Lung (tissue), 12 donors: ENCODE measurements around the gene STK31. TPM values are rescaled to one million over a fixed set of nuclear protein-coding genes. Genes with fewer than 3 reads are reported as not detected.
"Not testable (repeated sequence)": the region's sequence is repeated elsewhere in the genome, so short reads cannot be mapped to it uniquely, and the experiment has no call there.

ENCODE experiments used
- ATAC-seq: fragments of 200-7000 bp; cut with Tn5 transposase; one replicate; pipeline ENCODE4 v1.9.1; 2020; ENCODE audit warnings: moderate number of reproducible peaks; ENCODE audit not compliant: insufficient read depth, low FRiP score
- DNase-seq, 3 donors: peaks; one replicate each; pipeline ENCODE4 v3.0.0-alpha.2; 2013 to 2017
- H3K27ac ChIP-seq, 2 donors: one replicate each; pipeline ENCODE4 v1.5.1; 2013; ENCODE audit warnings: mild to moderate bottlenecking in 2 of 2, moderate library complexity in 2 of 2, control low read depth in 1 of 2, inconsistent platforms in 1 of 2, low read depth in 1 of 2, low read length in 1 of 2
- H3K27me3 ChIP-seq, 3 donors: one replicate each; pipeline ENCODE4 v1.5.1; 2013; ENCODE audit warnings: low read length in 2 of 3; ENCODE audit not compliant: control insufficient read depth in 3 of 3, insufficient read depth in 3 of 3
- H3K36me3 ChIP-seq, 4 donors: one replicate each; pipeline ENCODE4 v1.5.1; 2013; ENCODE audit warnings: low read length in 4 of 4, mild to moderate bottlenecking in 1 of 4, moderate library complexity in 1 of 4; ENCODE audit not compliant: control insufficient read depth in 4 of 4, insufficient read depth in 4 of 4
- H3K4me1 ChIP-seq, 5 donors: one replicate each; pipeline ENCODE4 v1.5.1; 2013; ENCODE audit warnings: low read length in 5 of 5, mild to moderate bottlenecking in 2 of 5, moderate library complexity in 1 of 5; ENCODE audit not compliant: control insufficient read depth in 5 of 5, insufficient read depth in 5 of 5
- H3K4me3 ChIP-seq: one replicate; pipeline ENCODE4 v1.5.1; 2013; ENCODE audit warnings: mild to moderate bottlenecking, control low read depth, moderate library complexity
- H3K9ac ChIP-seq, 2 donors: one replicate each; pipeline ENCODE4 v1.5.1; 2013; ENCODE audit warnings: low read length in 2 of 2, control low read depth in 1 of 2; ENCODE audit not compliant: insufficient read depth in 1 of 2
- H3K9me3 ChIP-seq, 4 donors: one replicate each; pipeline ENCODE4 v1.5.1; 2013; ENCODE audit warnings: low read length in 3 of 4, mild to moderate bottlenecking in 1 of 4, moderate library complexity in 1 of 4; ENCODE audit not compliant: control insufficient read depth in 4 of 4, insufficient read depth in 3 of 4
- CTCF ChIP-seq: IDR thresholded peaks from 2 replicates; pipeline ENCODE4 v1.5.1; 2012; ENCODE audit warnings: mild to moderate bottlenecking; ENCODE audit errors: control extremely low read depth, extremely low read depth
- WGBS, 2 donors: extraction: QIAGEN DNeasy Blood & Tissue Kit; methylation state at CpG; one replicate each; pipeline ENCODE4 v1.1.7; 2013; 5-methylcytosine and 5-hydroxymethylcytosine counted together
- polyA plus RNA-seq, 2 donors: library from polyadenylated mRNA; stranded (reverse); fragments of 200-250 nt; gene quantifications; one replicate each; pipeline ENCODE4 v1.2.1, GENCODE V29; 2013
- total RNA-seq, 2 donors: library from RNA; depleted of rRNA in 1 of 2; stranded (reverse); fragments of >200 nt in 1 of 2; gene quantifications; one replicate each; pipeline ENCODE4 v1.2.1, GENCODE V29; 2014 to 2021
- donor health status: control.
- donor health status: control.
- donor health status: Bipolar disorder and iron deficiency.
- donor health status: healthy.
- donor health status: DM: yes; HTN: yes; CAD: no.

The STK31 gene
- total and polyA plus RNA-seq, 4 donors: 0.53 to 1.3 (median 0.80) TPM

GRCh38 chr7:23811540-23811939 lies 101.5 kb downstream of the STK31 start:
- H3K27ac ChIP-seq: no peak overlapping the region
- no peak overlapping the region for H3K9ac ChIP-seq
- no peaks in the 10 kb centered on the region for H3K27me3 ChIP-seq
- WGBS, 2 donors: 92 to 100% methylated on average over 1 of the region's 1 CpG
- H3K9me3 ChIP-seq: peaks cover 0 to 11% (median 6%) of the 10 kb centered on the region in 4 donors
- ATAC-seq (no peak), DNase-seq (no peak)
- no peaks in the 10 kb centered on the region for H3K4me1 ChIP-seq
- no peak overlapping the region for H3K4me3 ChIP-seq
- H3K36me3 ChIP-seq: no peaks in the 10 kb centered on the region
- TF ChIP-seq CTCF: no peak

GRCh38 chr7:23828125-23828524 lies 118.1 kb downstream of the STK31 start:
- not testable (repeated sequence) for H3K9ac ChIP-seq, H3K36me3 ChIP-seq, H3K9me3 ChIP-seq, H3K4me3 ChIP-seq, DNase-seq, H3K4me1 ChIP-seq, ATAC-seq, H3K27ac ChIP-seq, H3K27me3 ChIP-seq
- 95% methylated on average over 9 to 10 of the region's 10 CpGs for WGBS, 2 donors

DNA sequence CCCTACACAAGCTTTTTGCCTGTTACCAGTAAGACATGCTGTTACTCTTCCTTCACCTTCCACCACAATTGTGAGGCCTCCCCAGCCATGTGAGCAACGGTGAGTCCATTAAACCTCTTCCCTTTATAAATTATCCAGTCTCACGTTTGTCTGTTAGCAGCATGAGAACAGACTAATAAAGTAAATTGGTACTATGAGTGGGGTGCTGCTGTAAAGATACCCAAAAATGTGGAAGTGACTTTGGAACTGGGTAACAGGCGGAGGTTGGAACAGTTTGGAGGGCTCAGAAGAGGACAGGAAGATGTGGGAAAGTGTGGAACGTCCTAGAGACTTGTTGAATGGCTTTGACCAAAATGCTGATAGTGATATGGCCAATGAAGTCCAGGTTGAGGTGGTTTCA lies 122.7 kb downstream of the STK31 start:
- ATAC-seq, H3K9ac ChIP-seq, H3K27ac ChIP-seq, H3K4me3 ChIP-seq, DNase-seq, H3K36me3 ChIP-seq, H3K27me3 ChIP-seq, H3K4me1 ChIP-seq: not testable (repeated sequence)
- H3K9me3 ChIP-seq: peaks cover 0 to 18% (median 8%) of the 10 kb centered on the region in 4 donors
- WGBS, 2 donors: 72 to 87% methylated on average over 4 of the region's 4 CpGs

GRCh38 chr7:23833405-23833804 lies 123.4 kb downstream of the STK31 start:
- H3K36me3 ChIP-seq: no peaks in the 10 kb centered on the region
- no peak overlapping the region for H3K4me3 ChIP-seq
- DNase-seq: no peak
- TF ChIP-seq CTCF: no peak
- no peaks in the 10 kb centered on the region for H3K27me3 ChIP-seq
- peaks cover 0 to 18% (median 10%) of the 10 kb centered on the region in 4 donors for H3K9me3 ChIP-seq
- H3K9ac ChIP-seq: no peak overlapping the region
- no peak for ATAC-seq
- no peaks in the 10 kb centered on the region for H3K4me1 ChIP-seq
- WGBS, 2 donors: 88 to 92% methylated on average over 3 of the region's 3 CpGs
- no peak overlapping the region for H3K27ac ChIP-seq

- WGBS, 2 donors: 71 to 82% methylated on average over 8 of the region's 8 CpGs
- H3K36me3 ChIP-seq, DNase-seq, H3K9ac ChIP-seq, H3K27ac ChIP-seq, H3K27me3 ChIP-seq, ATAC-seq, H3K4me1 ChIP-seq, H3K4me3 ChIP-seq: not testable (repeated sequence)
- peaks cover 0 to 30% (median 1%) of the 10 kb centered on the region in 4 donors for H3K9me3 ChIP-seq
These were observed 134.8 kb downstream of the STK31 start for GRCh38 chr7:23844837-23845236.
